HG03097 (cell line): ENCODE results near the gene BNC1.

Experiments used
- ATAC-seq: cut with Tn5 transposase; IDR thresholded peaks from one replicate; pipeline ENCODE4 v1.9.1; 2021; ENCODE audit not compliant: unreplicated experiment, low FRiP score

Gene BNC1

DNA sequence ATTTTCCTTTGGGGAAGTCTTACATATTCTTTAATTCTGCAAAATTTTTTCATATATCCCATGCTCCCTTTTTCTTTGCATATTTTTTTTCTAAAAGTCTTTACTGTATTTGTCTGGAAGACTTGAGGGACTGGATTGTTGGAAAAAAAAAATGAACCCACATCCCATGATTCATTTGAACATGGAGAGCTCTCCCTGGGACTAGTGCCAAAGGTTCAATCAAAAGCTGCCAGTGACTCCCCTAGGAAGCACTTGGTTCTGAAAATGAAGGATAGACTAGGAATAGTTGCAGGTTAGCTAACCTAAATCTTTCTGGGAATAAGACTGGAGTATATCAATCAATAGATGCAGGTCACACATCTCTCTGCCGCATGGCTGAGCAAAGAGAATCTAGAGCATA is 16.4 kb upstream of the BNC1 start:
- no peak for ATAC-seq

DNA sequence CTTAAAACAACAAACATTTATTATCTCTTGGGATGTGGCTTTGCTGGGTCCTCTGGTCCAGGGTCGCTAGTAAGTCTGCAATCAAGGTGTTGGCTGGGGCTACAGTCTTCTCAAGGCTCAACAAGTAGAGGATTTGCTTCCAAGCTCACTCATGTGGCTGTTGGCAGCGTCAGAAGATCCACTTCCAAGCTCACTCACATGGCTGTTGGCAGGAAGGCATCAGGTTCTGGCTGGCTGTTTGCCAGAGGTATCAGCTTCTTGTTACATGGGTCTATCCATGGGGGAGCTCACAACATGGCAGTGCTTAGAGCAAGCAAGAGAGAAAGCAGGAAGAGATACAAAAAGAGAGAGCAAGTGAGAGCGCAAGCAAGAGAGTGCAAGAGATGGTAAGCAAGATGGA is 15.0 kb upstream of the BNC1 start:
- no peak for ATAC-seq

DNA sequence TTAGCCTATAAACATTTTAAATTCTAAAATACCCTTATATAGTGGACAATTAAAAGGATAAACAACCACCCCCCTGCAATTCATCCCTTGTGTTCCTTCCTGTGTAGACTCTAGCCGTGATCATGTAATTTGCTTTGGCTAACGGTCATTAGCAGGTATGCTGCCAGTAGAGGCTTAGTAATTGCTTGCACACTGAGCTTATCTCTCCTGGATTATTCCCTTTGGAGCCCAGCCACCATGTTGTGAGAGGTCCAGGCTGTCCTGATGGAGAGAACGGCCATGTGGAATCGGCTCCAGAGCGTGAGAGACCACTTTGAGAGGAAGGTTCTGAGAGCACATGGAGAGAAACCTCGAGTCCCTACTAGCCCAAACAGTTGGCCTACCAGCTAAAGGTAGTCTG is 11.0 kb upstream of the BNC1 start:
- no peak for ATAC-seq

DNA sequence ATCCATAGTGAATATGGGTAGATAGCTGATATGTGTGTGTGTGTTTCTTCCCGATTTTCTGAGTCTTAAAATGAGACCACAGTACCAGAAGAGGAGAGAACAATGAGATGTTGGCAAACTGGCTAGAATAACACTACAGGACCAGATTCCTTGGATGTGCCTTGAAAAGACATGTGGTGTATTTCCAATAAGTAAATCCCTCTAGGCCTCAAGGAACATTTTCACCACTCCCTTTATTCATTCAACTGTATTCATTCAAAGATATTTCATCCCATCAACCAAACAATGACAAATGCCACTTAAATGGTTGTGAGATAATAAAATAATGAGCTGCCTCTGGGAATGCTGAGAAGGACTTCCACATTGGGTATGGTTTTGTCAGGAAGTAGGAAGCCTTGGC is 8.7 kb upstream of the BNC1 start:
- no peak for ATAC-seq

DNA sequence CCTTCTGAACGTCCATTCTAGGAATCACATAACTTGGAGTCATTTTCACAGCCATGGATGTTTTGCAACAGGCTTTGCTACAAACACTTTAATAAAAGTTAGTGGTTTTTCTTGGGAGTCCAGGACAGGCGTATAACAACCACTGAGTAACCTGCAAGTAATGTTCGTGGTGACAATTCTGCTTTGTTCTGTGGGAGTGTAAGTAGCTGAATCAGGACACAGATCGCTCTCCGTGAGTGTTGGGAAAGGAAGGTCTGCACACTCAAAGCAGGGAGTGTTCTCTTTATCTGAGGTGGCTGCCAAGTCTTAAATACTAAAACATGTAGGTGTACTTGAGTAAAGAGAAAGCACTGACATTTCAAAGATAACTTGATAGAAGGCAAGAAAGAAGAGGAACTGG is 7.9 kb upstream of the BNC1 start:
- ATAC-seq: no peak

DNA sequence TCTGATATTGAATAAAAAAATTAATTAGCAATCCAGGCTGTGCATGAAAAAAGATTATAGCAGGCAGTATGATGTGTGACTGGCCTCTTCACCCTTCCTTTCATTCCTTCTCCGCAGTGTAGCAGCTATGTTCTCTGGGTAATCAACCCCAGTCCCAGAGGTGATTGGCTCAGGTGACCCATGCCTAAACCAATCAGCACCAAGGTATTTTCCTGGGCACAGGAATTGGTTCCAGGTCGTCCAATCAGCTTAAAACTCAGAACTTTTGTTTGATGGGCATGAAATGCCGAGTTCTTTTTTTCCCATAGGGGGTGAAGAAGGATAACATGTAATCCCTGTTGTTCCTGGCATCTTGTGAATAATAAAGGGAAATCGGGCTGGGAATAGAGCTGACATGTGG is 5.8 kb upstream of the BNC1 start:
- no peak for ATAC-seq

DNA sequence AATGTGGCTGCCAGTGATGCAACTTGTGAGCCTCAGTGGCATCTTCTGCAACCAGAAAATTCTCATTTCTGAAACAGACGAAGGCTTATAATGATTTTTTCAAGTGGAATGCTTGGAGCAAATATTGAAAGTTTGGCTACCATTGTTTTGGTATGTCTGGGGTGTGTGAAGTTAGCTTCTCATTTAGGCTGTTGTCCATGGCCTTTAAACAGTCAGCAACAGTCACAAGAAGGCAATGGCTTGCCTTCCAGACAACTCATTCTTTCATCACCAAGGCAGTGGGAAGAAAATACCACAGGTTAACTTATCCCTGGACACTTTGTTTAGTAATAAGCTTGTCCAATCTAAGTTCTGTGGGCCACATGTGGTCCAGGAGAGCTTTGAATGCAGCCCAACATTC is 4.7 kb upstream of the BNC1 start:
- no peak for ATAC-seq

DNA sequence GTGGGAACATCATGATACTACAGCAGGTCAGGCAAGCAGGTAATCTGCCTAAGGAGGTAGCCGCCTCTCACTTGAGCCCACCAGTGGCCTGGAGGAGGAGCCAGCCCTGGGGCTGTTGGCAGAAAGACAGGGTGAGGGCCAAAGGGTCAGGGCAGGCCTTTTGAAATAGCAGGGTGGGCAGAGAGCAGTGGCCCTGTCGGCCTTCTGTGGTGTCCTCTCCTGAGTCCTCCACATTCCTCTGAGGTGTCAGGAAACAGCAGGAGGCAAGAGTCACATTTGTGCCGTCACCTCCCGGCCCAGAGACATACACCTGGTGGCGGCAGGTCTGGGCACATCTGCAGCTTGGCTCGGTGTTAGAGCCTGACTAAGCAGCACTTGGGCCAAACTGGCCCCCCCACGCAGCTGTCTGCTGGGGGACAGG is 3.9 kb upstream of the BNC1 start:
- ATAC-seq: no peak

DNA sequence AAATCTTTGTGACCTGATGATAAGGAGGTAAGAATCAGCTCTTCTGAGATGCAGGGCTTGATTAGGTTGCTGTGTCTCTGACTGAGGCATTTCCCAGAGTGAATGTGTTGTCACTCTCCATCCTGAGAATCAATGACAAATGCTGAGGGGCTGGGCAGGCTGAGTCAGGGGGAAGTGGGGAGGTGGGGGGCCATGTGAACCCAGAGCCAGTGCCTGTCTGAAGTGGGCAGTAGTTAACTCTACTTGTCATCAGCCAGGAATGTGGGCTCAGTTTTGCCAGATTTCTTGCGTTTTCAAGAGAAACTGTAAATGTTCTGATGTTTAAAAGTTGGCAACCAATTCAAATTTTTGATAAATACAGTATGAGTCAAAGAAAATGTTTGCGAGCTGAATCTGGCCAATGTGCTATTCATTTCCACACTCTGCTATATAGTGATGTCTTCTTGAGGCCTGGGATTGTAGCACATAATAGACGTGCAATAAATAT is 3.1 kb upstream of the BNC1 start:
- ATAC-seq: no peak

DNA sequence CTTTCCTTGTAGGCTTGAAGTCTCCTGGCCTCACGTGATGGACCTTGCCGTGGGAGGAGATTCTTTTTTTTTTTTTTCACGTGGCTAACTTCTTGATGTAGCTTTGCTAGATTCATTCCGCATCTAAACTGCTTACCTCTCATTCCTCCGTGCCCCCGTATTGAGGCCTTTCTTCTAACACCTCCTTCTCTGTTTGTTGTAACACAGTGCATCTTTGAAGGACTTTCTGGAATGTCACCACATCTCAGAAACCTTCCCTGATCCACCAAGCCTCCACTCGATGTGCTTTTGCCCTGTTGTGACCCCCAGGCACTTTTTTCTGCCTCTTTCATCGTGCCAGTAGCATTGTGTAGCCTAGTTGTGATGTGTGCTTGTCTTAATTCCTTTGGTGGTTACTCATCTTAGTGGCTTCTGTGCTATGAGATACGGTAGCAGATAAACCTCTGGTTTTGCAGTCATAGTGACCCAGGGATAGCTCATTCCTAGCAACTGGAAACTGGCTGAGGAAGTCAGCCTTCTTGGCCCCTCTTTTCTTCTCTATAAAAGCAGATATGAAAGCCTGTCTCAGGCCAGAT is 1.6 kb upstream of the BNC1 start:
- ATAC-seq: no peak

DNA sequence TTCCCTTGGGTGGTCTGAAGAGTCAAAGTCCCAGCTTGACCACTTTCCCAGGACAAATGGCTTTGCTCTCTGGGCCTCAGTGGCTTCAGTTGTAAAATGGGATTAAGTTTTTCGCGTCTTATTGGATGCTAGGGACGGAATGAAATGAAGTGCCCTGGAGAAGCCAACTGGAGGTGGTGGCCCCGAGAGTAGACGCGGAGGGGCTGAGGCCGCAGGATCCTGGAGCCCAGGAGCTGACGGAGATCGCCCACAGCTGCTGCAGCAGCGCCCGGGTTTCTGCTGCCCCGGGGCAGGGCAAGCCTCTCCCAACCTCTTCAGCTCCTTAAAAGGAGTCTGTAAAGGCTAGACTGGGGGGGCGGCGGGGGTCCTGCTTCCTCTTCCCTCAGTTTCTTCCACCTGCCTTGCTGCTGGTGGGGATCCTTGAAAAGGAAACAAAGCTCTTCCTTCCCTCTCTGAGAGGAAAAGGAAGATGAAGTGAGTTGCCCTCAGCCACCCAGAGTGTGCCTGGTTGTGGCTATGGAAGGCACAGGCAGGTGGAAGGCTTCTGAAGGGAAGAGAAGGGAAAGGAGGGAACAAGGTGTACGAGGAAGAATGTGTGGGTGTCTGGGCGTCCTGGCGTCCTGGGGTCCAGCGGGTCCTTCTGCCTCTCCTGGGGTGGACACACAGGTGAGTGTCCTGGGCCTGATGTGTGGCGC is 967 bp upstream of the BNC1 start:
- no peak for ATAC-seq

DNA sequence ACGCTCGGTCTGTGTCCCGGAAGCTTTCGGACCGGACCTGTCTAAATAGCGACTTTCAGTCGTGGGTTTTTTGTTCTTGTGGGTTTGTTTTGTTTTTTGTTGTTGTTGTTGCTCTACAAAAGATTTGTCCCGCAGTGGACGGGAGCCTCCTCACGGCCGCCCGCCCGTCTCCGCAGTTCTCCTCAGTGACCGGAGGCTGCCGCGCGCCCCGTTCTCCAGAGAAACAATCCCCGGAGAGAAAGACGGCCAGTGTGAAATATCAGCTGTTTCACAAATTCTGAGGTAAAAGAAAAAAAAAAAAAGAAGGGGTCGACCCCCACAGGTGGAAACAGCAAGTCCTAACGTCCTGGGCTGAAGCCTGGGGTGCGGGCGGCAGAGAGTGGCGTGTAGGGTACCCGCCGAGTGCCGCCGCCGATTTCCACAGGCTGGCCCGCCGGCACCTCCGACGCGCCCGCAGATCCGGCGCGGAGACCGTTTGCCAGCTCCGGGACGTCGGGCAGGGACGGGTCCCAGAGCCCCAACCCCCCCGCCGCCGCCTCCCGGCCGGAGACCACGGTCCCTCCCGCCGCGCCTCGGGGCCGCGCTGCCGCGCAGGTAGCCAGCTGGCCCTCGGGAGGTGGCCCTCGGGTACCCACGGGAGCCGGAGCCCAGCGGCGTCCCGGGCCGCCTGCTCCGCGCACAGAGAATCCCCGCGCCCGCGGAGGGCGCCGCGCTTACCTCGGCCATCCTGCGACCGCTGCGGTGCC is 478 bp downstream of the BNC1 start:
- no peak for ATAC-seq

DNA sequence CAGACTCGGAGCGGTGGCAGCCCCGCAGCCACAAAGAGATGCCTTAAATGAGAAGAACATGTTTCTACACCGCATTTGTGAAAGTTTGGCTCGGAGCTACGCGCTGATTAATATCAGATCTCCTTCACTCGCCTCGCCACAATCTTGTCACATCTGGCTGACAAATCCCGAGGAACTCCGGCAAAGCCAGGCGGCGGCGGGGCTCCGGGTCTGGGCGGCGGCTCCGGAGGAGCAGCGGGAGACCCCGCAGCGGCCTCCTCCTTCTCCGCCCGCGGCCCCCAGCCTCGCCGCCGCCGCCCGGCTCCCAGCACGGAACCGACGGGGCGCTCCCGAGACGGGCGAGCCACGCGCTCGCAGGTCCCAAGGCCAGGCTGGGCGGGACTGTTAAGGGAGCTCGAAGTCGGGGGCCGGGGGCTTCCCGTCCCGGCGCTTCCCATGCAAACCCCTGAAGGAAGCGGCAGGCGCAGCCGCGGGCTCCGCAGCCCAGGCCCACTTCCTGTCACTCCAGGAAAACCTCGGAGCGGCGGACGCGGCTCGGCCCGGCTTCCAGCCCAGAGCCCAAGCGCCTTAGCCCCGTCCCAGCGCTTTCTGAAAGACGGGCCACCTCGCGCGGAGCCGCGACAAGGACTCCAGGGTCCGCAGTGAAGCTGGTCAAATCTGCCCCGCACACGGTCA is 1.2 kb downstream of the BNC1 start:
- ATAC-seq: no peak

DNA sequence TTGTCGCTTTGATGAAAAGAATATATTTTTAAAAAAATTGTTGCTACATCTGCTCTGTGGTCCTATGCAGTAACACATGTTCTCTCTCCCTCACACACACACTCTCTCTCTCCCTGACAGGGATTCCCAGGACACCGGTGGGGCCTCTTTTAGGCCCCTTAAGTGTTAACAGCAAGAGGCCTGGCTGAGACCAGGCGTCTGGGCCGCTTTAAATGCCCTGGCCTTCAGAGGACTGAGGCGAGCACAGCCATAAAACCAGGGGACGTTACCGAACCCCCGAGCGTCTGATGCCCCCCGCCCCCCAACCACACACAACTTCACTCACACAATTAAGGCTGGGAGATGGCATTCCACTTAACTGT is 1.7 kb downstream of the BNC1 start:
- no peak for ATAC-seq

DNA sequence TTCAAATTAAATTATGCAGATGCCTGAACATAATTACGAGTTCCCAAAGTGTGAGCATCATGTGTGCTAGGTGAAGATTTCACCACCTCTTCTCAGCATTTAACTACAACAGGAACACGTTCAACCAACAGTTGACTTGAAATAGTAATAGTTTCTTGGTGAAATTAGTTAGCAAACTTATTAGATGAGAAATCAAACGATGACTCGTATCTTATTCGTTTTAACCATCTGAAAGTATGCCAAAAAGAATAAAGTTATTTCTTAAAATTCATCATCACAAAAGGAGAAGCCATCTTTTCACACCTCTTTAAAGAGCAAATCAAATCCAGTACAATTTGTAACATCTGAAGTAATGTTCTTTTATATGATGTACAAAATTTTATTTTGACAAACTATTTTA is 2.3 kb downstream of the BNC1 start:
- ATAC-seq: no peak

DNA sequence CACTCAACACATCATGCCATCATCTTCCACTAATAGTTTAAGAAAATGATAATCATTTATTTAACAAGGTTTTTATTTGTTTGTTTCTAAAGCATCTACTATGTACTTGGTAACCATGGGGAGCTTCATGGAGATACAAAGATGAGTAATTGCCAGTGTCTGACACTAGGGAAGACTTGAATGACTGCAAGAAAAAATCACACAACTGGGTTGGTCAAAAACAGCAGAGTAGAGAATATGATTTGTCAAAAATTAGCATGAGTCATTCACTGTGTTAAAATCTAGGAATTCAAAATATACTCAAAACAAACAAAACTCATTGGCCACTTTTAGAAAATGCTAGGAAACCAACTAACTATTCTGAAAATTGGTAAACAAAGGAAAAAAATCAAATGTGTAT is 6.3 kb downstream of the BNC1 start:
- no peak for ATAC-seq

DNA sequence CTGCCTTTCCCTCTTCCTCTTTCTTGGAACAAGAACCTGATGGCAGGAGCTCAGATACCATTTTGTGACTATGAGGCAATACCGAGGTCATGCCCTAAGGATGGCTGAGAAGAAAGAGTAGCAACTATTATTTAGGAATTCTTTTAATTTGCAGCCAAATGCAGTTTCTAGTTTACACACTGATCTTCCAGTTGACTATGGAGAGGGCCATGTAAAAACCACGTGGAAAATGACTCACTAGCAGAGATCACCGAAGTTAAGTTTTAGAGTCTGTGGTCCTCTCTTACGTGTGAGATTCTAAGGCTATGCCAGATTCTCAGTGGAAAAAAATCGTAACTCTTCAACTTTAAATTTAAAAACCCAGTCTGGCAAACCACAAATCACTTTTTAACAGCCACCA is 7.8 kb downstream of the BNC1 start:
- ATAC-seq: no peak

DNA sequence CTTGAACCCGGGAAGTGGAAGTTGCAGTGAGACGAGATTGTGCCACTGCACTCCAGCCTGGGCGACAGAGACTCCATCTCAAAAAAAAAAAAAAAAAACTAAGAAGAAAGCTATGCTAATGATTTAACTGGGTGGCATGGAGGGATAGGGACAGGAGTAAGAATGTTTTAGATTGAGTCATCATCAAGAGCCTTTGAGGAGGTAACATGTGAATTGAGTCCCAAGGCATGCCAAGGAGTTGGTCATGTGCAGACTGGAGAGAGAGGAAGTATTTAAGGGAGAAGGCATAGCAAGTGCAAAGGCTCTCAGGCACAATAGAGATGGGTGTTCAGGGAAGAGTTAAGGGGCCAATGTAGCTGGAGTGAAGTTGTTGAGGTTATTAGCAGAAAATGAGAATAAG is 9.1 kb downstream of the BNC1 start:
- no peak for ATAC-seq

DNA sequence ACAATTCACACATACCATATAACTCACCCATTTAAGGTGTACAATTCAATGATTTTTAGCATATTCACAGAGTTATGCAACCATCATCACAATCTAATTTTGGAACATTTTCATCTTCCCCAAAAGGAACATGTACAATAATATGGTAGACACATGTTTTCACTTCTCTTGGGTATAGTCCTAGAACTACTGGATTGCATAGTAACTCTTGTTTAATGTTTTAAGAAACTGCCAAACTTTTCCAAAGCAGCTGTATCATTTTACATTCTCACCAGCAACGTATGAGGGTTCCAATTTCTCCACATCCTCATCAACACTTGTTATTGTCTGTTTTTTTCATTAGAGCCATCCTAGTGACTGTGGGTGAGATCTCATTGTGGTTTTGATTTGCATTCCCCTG is 14.3 kb downstream of the BNC1 start:
- no peak for ATAC-seq

DNA sequence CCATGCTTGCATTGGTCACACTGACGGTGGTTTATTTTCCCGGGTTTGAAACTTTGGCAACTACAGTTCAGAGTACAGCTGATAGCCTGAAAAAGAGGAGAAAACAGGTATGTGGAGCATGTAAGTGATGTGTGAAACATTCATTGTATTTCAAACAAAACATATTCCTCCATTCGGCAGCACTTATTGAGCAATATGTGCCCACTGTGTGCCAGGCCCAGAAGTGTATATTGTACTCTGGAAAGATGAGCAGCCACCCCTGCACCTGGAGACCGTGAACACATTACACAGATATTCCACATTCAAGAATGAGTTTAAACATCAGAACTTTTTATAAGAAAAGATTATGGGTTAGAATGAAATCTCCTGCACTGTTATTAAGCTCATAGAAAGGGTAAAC is 16.3 kb downstream of the BNC1 start:
- no peak for ATAC-seq

DNA sequence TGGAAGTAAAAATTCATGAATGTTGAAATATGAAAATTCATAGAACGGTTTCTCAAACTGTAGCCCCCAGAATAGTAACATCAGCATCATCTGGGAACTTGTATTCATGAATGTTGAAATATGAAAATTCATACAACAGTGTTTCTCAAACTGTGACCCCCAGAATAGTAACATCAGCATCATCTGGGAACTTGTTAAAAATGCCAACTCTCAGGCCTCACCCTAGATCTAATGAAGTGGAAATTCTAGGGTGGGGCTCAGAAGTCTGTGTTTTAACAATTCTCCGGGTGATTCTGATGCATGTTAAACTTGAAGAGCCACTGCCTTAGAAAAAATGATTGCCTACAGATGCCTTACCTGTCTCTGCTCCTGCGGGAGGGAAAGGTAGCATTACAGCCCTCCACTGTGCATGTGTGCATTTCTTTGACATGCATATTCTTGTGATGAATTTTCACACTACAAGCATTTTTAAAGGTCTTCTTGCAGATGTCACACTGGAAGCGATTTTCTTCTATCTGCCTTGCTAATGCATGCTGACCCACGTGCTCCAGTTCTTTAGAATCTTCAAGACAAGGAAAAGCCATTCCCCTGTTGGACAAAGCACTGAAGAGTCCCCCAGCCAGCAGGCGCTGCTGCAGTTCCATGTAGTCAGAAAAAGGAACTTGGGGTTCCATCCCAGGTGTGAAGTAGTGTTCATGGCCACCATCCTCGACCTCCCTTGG is 21.7 kb downstream of the BNC1 start:
- no peak for ATAC-seq
